Stomach smooth muscle (tissue), 2 donors: Measurements from ENCODE around the gene MAG.
"Not testable (repeated sequence)": the region's sequence is repeated elsewhere in the genome, so short reads cannot be mapped to it uniquely, and the experiment has no call there.

Experiments
- H3K27ac ChIP-seq: one replicate; pipeline ENCODE4 v1.7.0; 2013; ENCODE audit warnings: mild to moderate bottlenecking, low read length, inconsistent platforms
- H3K27me3 ChIP-seq, 2 donors: one replicate each; pipeline ENCODE4 v1.7.0; 2013; ENCODE audit warnings: low read length in 2 of 2; ENCODE audit not compliant: insufficient read depth in 2 of 2, control insufficient read depth in 1 of 2
- H3K36me3 ChIP-seq, 2 donors: one replicate each; pipeline ENCODE4 v1.7.0; 2013; ENCODE audit warnings: low read length in 2 of 2; ENCODE audit not compliant: control insufficient read depth in 2 of 2, insufficient read depth in 2 of 2
- H3K4me1 ChIP-seq: one replicate; pipeline ENCODE4 v1.7.0; 2013; ENCODE audit warnings: low read length; ENCODE audit not compliant: control insufficient read depth, insufficient read depth
- H3K4me3 ChIP-seq, 2 donors: one replicate each; pipeline ENCODE4 v1.7.0; 2013; ENCODE audit warnings: low read length in 2 of 2
- H3K9ac ChIP-seq, 2 donors: one replicate each; pipeline ENCODE4 v1.7.0; 2013; ENCODE audit warnings: low read length in 2 of 2, mild to moderate bottlenecking in 1 of 2
- H3K9me3 ChIP-seq, 2 donors: one replicate each; pipeline ENCODE4 v1.7.0; 2013; ENCODE audit warnings: low read length in 2 of 2; ENCODE audit not compliant: control insufficient read depth in 2 of 2
- donor health status: healthy.
- donor health status: Pancreatic carcinoma.

MAG gene

DNA sequence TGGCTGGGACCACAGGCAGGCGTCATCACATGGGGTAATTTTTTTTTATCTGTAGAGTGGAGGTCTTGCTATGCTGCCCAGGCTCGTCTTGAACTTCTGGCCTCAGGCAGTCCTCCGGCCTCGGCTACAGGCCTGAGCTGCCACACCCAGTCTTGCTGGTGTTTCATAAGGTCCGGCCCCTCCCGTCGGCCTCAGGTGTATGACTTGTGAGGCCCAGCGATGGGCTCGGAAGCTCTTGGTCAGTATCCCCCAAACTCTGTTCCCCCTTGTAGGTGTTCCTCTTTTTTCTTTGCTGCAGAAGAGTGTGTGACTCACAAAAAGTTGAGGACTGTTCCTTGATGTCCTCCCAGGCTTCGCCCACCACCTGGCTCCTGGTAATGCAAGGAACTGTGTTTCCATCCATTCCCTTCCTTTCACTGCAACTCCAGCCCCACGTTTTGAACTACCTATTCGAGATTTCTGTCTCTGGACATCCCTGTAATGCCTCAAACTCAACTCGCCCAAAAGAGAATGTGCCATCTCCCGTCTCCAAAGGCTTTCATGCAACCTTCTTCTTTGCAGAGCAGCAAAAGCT, 18.2 kb upstream of the MAG start:
- Histone ChIP-seq H3K27me3 (no peaks in the 10 kb centered on the region), H3K27ac (no peak overlapping the region), H3K9me3 (no peaks in the 10 kb centered on the region), H3K9ac (no peak overlapping the region), H3K36me3 (peaks cover 34 to 44% of the 10 kb centered on the region in 2 donors), H3K4me1 (peaks cover 13% of the 10 kb centered on the region), H3K4me3 (no peak overlapping the region)

DNA sequence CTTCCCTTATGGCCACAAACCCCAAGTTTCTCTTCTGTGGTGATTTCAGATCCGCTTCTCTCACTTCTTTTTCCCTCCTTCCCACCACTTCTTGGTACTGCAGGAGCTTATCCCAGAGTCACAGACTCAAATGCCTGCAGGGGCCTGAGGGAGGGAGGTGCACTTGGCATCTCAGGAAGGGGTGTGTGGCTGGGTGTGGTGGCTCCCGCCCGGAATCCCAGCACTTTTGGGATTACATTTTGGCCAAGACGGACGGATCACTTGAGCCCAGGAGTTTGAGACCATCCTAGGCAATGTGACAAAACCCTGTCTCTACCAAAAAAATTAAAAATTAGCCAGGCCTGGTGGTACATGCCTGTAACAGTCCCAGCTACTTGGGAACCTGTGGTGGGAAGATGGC, 17.6 kb upstream of the MAG start:
- Histone ChIP-seq H3K27ac (no peak overlapping the region), H3K4me1 (peaks cover 13% of the 10 kb centered on the region), H3K36me3 (peaks cover 34 to 44% of the 10 kb centered on the region in 2 donors)

DNA sequence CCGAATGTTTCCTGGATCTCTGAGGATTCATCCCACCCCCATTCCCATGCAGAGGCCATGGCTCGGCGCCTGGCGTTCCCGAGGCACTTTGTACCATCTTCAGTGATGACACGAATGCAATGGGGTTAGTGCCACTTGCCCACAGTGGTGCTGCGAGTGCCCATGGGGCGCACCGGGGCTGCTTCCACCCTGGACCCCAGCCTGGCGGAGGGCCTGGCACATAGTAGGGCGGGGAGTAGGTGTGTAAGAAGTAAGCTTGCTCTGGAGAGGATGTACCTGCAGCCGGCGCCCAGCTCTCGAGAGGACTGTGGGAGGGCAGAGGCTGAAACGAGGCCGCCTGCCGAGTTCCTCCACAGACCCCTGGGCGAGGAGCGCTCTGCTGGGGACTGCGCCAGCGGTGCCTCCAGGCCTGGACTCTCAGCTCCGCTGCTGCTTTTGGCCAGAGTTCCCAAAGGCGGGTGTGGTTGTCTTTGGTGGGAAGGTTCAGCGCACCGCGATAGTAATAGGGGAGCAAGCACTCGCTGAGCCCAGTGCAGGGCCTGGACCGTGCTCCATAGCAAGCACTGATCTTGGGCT, 15.2 kb upstream of the MAG start:
- Histone ChIP-seq H3K4me3 (no peak overlapping the region), H3K27me3 (peaks cover 0 to 2% of the 10 kb centered on the region in 2 donors), H3K27ac (no peak overlapping the region), H3K9me3 (no peaks in the 10 kb centered on the region), H3K36me3 (peaks cover 27 to 29% of the 10 kb centered on the region in 2 donors), H3K9ac (no peak overlapping the region), H3K4me1 (no peaks in the 10 kb centered on the region)

More for the DNA sequence above, 17.6 kb upstream of the MAG start:
- Histone ChIP-seq H3K27me3 (no peaks in the 10 kb centered on the region), H3K9ac (no peak overlapping the region), H3K9me3 (no peaks in the 10 kb centered on the region), H3K4me3 (no peak overlapping the region)

DNA sequence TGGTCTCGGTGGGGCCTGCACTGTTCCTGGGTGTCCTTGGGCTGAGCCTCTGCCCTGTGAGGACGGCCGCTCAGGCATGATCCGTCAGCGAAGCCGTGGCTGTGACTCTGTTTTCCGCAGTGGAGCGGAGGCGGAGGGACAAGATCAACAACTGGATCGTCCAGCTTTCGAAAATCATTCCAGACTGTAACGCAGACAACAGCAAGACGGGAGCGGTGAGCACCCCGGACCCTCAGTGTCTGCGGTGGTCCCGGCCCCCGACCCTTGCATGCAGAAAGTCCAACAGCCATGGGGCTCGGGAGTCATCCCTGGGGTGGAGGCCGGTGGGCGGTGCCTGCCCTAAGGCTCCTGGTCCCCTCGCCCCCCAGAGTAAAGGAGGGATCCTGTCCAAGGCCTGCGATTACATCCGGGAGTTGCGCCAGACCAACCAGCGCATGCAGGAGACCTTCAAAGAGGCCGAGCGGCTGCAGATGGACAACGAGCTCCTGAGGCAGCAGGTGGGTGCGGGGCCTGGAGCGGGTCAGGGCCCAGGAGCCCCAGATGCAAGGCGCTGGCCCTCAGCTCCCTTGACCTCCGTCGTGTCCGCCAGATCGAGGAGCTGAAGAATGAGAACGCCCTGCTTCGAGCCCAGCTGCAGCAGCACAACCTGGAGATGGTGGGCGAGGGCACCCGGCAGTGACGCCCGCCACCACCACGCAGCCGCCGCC, 13.2 kb upstream of the MAG start:
- Histone ChIP-seq H3K36me3 (peaks cover 17 to 18% of the 10 kb centered on the region in 2 donors), H3K9ac (no peak overlapping the region), H3K27ac (no peak overlapping the region)

DNA sequence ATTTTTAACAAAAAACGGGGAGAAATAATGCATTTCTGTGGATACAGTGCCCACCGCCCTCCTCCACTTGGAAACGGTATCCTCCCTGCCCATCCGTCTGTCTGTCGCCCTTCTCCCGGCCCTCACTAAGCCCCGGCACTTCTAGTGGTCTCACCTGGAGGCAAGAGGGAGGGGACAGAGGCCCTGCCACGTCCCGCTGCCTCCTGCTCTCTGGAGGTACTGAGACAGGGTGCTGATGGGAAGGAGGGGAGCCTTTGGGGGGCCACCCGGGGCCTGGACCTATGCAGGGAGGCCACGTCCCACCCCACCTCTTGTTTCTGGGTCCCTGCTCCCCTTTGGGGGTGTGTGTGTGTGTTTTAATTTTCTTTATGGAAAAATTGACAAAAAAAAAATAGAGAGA, 12.6 kb upstream of the MAG start:
- no peaks in the 10 kb centered on the region for H3K4me1 ChIP-seq
- no peak overlapping the region for H3K27ac ChIP-seq
- no peaks in the 10 kb centered on the region for H3K9me3 ChIP-seq
- peaks cover 10 to 19% of the 10 kb centered on the region in 2 donors for H3K27me3 ChIP-seq
- peaks cover 12% of the 10 kb centered on the region in 2 donors for H3K36me3 ChIP-seq
- no peak overlapping the region for H3K4me3 ChIP-seq
- no peak overlapping the region for H3K9ac ChIP-seq

More for the DNA sequence above, 13.2 kb upstream of the MAG start:
- Histone ChIP-seq H3K9me3 (no peaks in the 10 kb centered on the region), H3K27me3 (peaks cover 10 to 15% of the 10 kb centered on the region in 2 donors), H3K4me1 (no peaks in the 10 kb centered on the region), H3K4me3 (no peak overlapping the region)

DNA sequence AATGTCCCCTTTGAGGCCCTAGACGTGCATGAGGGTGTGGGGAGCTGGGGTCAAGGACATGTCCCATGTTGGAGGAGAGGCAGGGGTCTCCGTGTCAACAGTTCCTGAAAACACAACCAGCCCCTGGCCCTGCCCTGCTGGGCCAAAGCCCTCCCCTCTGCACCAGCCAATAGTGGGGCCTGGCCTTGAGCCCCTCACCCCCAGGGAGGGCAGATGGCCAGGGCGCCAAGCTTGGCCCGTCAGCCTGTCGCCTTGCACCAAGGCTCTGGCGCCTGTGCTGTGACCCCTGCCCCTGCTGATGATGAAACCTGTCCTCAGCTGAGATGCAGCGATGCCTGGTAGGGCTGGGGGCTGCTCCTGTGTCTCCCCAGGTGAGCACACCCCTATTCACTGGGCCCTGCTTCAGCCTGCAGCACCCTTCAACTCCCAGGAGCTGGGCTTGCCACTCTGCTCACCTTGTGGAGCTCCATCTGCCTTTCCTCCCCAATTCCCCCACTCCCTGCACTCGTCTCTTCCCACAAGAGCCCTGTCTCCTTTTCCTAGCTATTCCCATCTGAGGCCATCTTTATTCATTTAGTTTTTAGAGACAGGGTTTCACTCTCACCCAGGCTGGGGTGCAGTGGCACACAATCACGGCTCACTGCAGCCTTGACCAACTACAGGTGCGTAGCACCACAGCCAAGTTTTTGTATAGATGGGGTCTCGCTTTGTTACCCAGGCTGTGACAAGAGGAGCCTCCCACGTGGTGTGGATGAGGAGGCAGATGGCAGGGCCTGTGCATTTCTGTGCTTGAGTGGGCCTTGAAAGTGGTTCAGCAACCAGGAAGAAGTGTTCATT, 11.8 kb upstream of the MAG start:
- Histone ChIP-seq H3K4me1 (no peaks in the 10 kb centered on the region), H3K27ac (no peak overlapping the region), H3K4me3 (no peak overlapping the region), H3K36me3 (peaks cover 12% of the 10 kb centered on the region in 2 donors), H3K9ac (no peak overlapping the region), H3K27me3 (peaks cover 14 to 19% of the 10 kb centered on the region in 2 donors), H3K9me3 (no peaks in the 10 kb centered on the region)

DNA sequence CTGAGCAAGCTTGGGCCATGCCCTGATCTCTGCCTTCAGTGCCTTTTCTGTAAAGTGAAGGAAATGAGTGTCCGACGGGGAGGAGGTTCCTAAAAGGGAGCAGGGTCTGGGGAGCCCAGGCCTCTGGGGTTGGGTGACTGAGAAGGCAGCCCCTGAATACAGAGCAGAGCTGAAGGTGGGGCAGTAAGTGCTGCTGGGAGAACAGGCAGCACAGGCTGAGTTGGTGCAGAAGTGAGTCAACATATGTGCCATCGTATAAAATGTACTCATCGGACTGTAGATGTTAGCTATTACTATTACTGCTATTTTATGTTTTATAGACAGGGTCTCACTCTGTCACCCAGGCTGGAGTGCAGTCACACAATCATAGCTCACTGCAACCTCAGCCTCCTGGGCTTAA, 10.7 kb upstream of the MAG start:
- Histone ChIP-seq H3K27me3 (peaks cover 14 to 19% of the 10 kb centered on the region in 2 donors), H3K9me3 (no peaks in the 10 kb centered on the region), H3K27ac (no peak overlapping the region), H3K4me1 (no peaks in the 10 kb centered on the region), H3K9ac (no peak overlapping the region), H3K4me3 (no peak overlapping the region), H3K36me3 (peaks cover 9 to 11% of the 10 kb centered on the region in 2 donors)

DNA sequence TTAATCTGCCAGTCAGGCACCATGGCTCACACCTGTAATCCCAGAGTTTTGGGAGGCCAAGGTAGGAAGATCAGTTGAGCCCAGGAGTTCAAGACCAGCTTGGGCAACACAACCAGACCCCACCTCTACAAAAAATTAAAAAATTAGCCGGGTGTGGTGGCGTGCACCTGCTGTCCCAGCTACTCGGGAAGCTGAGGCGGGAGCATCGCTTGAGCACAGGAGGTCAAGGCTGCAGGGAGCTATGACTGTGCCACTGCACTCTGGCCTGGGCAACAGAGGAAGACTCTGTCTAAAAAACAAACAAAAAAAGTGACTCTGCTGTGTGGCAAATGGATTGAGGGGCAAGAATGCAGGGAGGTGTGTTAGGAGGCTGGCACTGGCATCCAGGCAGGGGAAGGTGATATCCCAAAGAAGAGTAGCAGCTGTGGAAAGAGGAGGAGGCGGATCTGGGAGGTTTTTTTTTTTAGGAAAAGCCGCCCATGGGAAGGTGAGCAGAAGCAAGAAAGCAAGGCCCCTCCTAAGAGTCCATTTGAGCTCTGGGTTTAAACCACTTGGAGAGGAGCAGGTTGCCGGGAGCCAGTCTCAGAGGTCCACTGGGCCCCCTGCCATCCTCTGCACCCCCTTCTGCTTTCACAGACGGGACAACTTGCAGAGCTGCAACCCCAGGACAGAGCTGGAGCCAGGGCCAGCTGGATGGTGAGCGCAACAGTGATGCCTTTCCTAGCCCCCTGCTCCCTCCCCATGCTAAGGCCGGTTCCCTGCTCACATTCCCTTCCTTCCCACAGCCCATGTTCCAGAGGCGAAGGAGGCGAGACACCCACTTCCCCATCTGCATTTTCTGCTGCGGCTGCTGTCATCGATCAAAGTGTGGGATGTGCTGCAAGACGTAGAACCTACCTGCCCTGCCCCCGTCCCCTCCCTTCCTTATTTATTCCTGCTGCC, 7.5 kb upstream of the MAG start:
- no peak overlapping the region for H3K27ac ChIP-seq
- H3K9ac ChIP-seq: no peak overlapping the region

DNA sequence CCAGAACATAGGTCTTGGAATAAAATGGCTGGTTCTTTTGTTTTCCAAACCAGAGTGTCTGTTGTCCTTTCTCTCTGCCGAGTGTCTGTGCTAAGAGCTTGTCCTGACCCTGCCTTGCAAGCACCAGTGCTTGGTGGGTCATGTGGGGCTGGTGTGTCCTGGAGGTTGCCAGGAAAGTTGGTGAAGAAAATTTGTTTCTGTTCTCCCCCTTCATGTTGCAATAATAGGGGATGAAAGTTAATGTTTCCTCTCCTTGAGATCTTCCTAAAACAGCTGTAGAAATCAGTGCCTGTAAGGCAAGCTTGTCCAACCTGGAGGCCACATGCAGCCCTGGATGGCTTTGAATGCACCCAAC, 6.9 kb upstream of the MAG start:
- H3K4me1 ChIP-seq: no peaks in the 10 kb centered on the region
- no peaks in the 10 kb centered on the region for H3K9me3 ChIP-seq
- no peak overlapping the region for H3K4me3 ChIP-seq
- no peak overlapping the region for H3K27ac ChIP-seq
- H3K27me3 ChIP-seq: peaks cover 17 to 21% of the 10 kb centered on the region in 2 donors
- no peaks in the 10 kb centered on the region for H3K36me3 ChIP-seq
- H3K9ac ChIP-seq: no peak overlapping the region

More for the DNA sequence above, 7.5 kb upstream of the MAG start:
- Histone ChIP-seq H3K4me1 (no peaks in the 10 kb centered on the region), H3K4me3 (no peak overlapping the region), H3K27me3 (peaks cover 17 to 21% of the 10 kb centered on the region in 2 donors), H3K9me3 (no peaks in the 10 kb centered on the region), H3K36me3 (no peaks in the 10 kb centered on the region)

DNA sequence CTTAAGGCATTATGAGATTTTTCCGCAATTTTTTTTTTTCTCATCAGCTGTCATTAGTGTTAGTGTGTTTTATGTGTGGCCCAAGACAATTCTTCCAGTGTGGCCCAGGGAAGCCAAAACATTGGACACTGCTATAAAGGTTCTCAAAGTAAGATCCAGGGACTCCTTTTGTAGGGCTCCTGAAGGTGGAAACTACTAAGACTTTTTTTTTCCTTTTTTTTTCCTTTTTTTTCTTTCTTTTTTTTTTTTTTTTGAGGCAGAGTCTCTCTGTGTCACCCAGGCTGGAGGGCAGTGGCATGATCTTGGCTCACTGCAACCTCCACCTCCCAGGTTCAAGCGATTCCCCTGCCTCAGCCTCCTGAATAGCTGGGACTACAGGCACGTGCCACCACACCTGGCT, 6.5 kb upstream of the MAG start:
- H3K9ac ChIP-seq, H3K36me3 ChIP-seq, H3K4me3 ChIP-seq, H3K27ac ChIP-seq, H3K9me3 ChIP-seq, H3K4me1 ChIP-seq: not testable (repeated sequence)
- peaks cover 17 to 21% of the 10 kb centered on the region in 2 donors for H3K27me3 ChIP-seq
